ENCODE results near the gene RGSL1. TPM values are rescaled to one million over a fixed set of nuclear protein-coding genes. Genes with fewer than 3 reads are reported as not detected.
A peak's percentile ranks its signal among the peaks of the same experiment; 100 is the strongest.

RGSL1 gene
- total and polyA plus RNA-seq, 9 of the 15 experiments (the other 6 are each of a cell fraction or from before 2014, with no cell fraction given): 0.03 TPM; not detected in 8

DNA sequence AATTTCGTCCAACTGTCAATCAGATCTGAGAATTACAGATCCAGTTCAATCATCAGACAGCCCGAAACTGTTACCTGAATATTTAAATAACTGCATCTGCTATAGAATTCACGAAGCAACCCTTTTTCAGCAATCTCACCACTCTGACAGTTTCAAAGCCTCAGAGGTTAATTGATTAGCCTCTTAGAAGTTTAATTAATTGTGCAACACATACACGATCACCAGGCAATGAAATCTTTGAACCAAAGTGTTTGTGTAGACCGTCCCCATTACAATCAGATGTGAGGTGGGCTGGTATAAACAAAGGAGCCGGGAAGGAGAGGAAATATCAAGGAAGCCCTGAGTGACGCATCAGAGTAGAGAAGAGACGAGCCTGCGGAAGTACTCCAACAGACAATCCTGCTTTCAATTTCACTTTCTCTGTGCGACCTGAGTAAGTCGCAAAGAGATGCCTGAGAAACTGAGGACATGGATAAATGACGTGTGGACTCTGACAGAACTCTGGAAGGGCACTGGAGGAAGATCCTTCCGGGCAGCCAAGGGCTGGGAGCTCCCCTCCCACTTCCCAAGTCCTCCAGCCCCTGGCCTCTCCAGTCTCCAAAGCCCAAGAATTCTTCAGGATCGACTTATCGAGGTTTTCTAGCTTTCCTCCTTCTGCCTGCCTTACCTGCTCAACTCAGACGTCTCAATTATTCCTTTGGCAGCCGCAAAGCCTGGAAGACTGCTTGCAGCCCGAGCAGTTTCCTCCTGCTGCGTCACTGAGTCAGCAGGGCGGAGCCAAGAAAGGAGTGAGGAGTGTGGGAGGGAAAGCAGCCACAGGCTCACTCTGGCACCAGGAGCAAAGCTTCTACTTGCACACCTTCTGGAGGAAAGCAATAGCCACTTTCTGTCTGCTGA, 138.8 kb downstream of the RGSL1 start, which contains the start of gene RNASEL (continued):
- TF ChIP-seq, protein P1, sequence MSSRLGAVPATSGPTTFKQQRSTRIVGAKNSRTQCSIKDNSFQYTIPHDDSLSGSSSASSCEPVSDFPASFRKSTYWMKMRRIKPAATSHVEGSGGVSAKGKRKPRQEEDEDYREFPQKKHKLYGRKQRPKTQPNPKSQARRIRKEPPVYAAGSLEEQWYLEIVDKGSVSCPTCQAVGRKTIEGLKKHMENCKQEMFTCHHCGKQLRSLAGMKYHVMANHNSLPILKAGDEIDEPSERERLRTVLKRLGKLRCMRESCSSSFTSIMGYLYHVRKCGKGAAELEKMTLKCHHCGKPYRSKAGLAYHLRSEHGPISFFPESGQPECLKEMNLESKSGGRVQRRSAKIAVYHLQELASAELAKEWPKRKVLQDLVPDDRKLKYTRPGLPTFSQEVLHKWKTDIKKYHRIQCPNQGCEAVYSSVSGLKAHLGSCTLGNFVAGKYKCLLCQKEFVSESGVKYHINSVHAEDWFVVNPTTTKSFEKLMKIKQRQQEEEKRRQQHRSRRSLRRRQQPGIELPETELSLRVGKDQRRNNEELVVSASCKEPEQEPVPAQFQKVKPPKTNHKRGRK (tag; IDR thresholded peaks at IDR 0.05): no peak
- peak; percentile 71 for TF ChIP-seq TAF7 (tag; IDR thresholded peaks at IDR 0.05)
- TF ChIP-seq, protein P2, sequence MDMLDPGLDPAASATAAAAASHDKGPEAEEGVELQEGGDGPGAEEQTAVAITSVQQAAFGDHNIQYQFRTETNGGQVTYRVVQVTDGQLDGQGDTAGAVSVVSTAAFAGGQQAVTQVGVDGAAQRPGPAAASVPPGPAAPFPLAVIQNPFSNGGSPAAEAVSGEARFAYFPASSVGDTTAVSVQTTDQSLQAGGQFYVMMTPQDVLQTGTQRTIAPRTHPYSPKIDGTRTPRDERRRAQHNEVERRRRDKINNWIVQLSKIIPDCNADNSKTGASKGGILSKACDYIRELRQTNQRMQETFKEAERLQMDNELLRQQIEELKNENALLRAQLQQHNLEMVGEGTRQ (CRISPR knock-in tag; IDR thresholded peaks at IDR 0.05): no peak
- no peak for TF ChIP-seq NR2C1 (IDR thresholded peaks at IDR 0.05)
- no peak for TF ChIP-seq NR2C1 (tag; IDR thresholded peaks at IDR 0.05)
- TF ChIP-seq NCOA4 (IDR thresholded peaks at IDR 0.05; ENCODE audit: partially characterized antibody): no peak
- no peak for TF ChIP-seq ZEB2 (IDR thresholded peaks at IDR 0.05)
- TF ChIP-seq NFIX (CRISPR knock-in tag; IDR thresholded peaks at IDR 0.05; ENCODE audit: low read depth): no peak
- peak; percentile 67 for TF ChIP-seq GABPA (tag; conservative IDR thresholded peaks at IDR 0.05; ENCODE audit: low read depth)
- TF ChIP-seq HCFC1 (IDR thresholded peaks at IDR 0.05; ENCODE audit: low read depth, low read length): peak; percentile 4; the same call in 1 of the 2 replicates
- TF ChIP-seq, protein P3, sequence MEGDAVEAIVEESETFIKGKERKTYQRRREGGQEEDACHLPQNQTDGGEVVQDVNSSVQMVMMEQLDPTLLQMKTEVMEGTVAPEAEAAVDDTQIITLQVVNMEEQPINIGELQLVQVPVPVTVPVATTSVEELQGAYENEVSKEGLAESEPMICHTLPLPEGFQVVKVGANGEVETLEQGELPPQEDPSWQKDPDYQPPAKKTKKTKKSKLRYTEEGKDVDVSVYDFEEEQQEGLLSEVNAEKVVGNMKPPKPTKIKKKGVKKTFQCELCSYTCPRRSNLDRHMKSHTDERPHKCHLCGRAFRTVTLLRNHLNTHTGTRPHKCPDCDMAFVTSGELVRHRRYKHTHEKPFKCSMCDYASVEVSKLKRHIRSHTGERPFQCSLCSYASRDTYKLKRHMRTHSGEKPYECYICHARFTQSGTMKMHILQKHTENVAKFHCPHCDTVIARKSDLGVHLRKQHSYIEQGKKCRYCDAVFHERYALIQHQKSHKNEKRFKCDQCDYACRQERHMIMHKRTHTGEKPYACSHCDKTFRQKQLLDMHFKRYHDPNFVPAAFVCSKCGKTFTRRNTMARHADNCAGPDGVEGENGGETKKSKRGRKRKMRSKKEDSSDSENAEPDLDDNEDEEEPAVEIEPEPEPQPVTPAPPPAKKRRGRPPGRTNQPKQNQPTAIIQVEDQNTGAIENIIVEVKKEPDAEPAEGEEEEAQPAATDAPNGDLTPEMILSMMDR (IDR thresholded peaks at IDR 0.05 in 2 of 3, conservative IDR thresholded peaks at IDR 0.05 in 1 of 3; ENCODE audit: insufficient read depth in 2 of 3, low read depth in 1 of 3, low read length in 3 of 3): no peak
